Activated B cell treated with CpG ODN at 0.5 μM for 24 hours (primary cell): ENCODE data around the gene PTPN1. TPM values are rescaled to one million over a fixed set of nuclear protein-coding genes. Genes with fewer than 3 reads are reported as not detected.
"Not testable (repeated sequence)": the region's sequence is repeated elsewhere in the genome, so short reads cannot be mapped to it uniquely, and the experiment has no call there.

Experiments used
- ATAC-seq: fragments of 200-7000 bp; cut with Tn5 transposase; one replicate; pipeline ENCODE4 v1.10.0; 2021; ENCODE audit warnings: low read depth, mild to moderate bottlenecking, moderate library complexity
- CTCF ChIA-PET: fragments of 350-600 bp; sonication (Branson Sonifier 250); formaldehyde crosslinking; loops from one replicate; lab custom pipeline; 2021; ENCODE audit warnings: antibody characterized with exemption; lab: Charles Lee
- POLR2A ChIA-PET: fragments of 350-600 bp; sonication (Branson Sonifier 250); formaldehyde crosslinking; loops from one replicate; lab custom pipeline; 2021; ENCODE audit warnings: antibody characterized with exemption; lab: Charles Lee
- DNase-seq: peaks from one replicate; pipeline ENCODE4 v3.0.0; 2022
- H3K27ac Mint-ChIP-seq: one replicate; pipeline ENCODE4 v1.8.0; 2020; ENCODE audit warnings: mixed read lengths
- H3K27me3 Mint-ChIP-seq: one replicate; pipeline ENCODE4 v1.8.0; 2021; ENCODE audit warnings: mixed read lengths
- H3K36me3 Mint-ChIP-seq: one replicate; pipeline ENCODE4 v1.8.0; 2021; ENCODE audit warnings: low read depth, mixed read lengths
- H3K4me1 Mint-ChIP-seq: one replicate; pipeline ENCODE4 v1.8.0; 2021; ENCODE audit warnings: mixed read lengths
- H3K4me3 Mint-ChIP-seq: one replicate; pipeline ENCODE4 v1.8.0; 2020; ENCODE audit warnings: mild to moderate bottlenecking, mixed read lengths
- H3K9me3 Mint-ChIP-seq: one replicate; pipeline ENCODE4 v1.8.0; 2020; ENCODE audit warnings: mixed read lengths
- CTCF ChIP-seq: fragments of 200-600 bp; IDR thresholded peaks from one replicate; pipeline ENCODE4 v1.8.0; 2022; ENCODE audit warnings: antibody characterized with exemption, mild to moderate bottlenecking
- intact Hi-C: fragments of 100-400 bp; cut with micrococcal nuclease; formaldehyde crosslinking; loops from one replicate; pipeline ENCODE4 v1.15.1; 2024
- total RNA-seq: library from RNA; stranded (reverse); gene quantifications from 2 replicates; pipeline ENCODE4 v1.2.3, GENCODE V29; 2022

Gene PTPN1
- total RNA-seq, 1 donor from 2014 or later = 227 TPM

DNA sequence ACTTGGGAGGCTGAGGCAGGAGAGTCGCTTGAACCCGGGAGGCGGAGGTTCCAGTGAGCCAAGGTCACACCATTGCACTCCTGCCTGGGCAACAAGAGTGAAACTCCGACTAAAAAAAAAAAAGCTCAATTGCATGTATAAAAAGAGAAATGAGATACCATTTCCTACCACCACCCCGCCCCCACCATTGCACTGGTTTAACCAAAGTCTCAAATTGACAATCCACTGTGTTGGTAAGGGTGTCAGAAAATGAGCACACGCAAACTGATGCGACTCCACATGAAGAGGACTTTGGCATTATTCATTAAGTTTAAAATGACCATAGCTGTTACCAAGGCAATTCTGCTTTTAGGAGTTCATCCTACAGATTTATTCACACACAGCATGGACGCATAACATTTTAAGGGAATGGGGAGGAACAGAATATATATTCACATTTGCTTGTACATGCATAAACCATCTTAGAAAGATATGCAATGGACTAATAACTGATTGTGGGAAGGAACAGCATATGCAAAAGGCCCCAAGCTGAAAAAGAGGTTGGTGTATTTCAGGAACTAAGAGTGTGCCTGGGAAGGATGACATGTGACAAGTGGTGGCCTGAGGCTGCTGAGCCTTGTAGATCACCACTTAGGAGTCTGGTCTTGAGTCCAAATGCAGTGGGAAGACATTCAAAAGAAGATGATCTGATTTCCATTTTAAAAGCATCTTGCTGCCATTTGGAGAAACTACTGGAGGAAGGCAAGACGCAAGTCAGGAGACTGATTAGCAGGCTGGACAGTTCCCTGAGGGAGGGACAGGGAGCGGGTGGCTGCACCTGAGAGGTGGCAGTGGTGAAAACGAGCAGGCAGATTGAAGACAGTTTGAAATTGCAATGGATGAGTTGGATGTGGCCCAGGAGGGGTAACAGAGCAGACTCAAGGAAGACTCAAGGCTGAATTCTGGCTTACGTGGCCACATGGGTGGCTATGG, 37.2 kb upstream of the PTPN1 start:
- ChIA-PET CTCF (interaction anchor here (0.9 to 2.0 kb wide), 2 partner anchors 8 to 9 kb away, joined by 3 to 6 read pairs; no protein-coding TSS in a partner anchor), POLR2A (interaction anchor here (0.6 to 2.3 kb wide), 4 partner anchors 11 to 116 kb away, joined by 3 to 5 read pairs (median 3); no protein-coding TSS in a partner anchor)
- intact Hi-C loops = loop anchor here (5.0 kb wide), 1 partner anchor 356 kb away; no protein-coding TSS in a partner anchor
- H3K9me3 Mint-ChIP-seq = no peaks in the 10 kb centered on the region
- DNase-seq (no peak), ATAC-seq (peak; percentile 28)
- peaks cover 47% of the 10 kb centered on the region for H3K4me1 Mint-ChIP-seq
- H3K27me3 Mint-ChIP-seq = no peaks in the 10 kb centered on the region
- H3K36me3 Mint-ChIP-seq = no peaks in the 10 kb centered on the region
- TF ChIP-seq CTCF = no peak
- H3K27ac Mint-ChIP-seq = peak overlapping the region; percentile 18
- H3K4me3 Mint-ChIP-seq = peak overlapping the region; percentile 7

DNA sequence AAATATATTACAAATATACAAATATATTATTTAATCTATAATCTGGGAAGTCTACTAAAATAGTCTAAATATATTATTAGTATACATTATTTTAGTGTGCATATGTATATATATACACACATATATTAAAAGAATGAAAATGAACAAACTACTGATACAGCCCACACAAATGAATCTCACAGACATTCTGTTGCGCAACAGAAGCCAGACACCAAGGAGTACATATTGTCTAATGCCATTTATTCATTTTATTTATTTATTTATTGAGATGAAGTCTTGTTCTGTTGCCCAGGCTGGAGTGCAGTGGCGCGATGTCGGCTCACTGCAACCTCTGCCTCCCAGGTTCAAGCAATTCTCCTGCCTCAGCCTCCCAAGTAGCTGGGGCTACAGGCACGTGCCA, 35.8 kb upstream of the PTPN1 start:
- H3K9me3 Mint-ChIP-seq, ATAC-seq, H3K27me3 Mint-ChIP-seq, DNase-seq, H3K27ac Mint-ChIP-seq, POLR2A ChIA-PET, H3K36me3 Mint-ChIP-seq, H3K4me3 Mint-ChIP-seq: not testable (repeated sequence)
- H3K4me1 Mint-ChIP-seq = peaks cover 58% of the 10 kb centered on the region
- CTCF ChIA-PET = interaction anchor here (2.0 kb wide), 1 partner anchor 10 kb away, joined by 6 read pairs; no protein-coding TSS in a partner anchor
- intact Hi-C loops = loop anchor here (5.0 kb wide), 1 partner anchor 357 kb away; no protein-coding TSS in a partner anchor

- peak overlapping the region; percentile 31 for H3K27ac Mint-ChIP-seq
- no peak overlapping the region for H3K4me3 Mint-ChIP-seq
- no peaks in the 10 kb centered on the region for H3K9me3 Mint-ChIP-seq
- H3K27me3 Mint-ChIP-seq = no peaks in the 10 kb centered on the region
- no peak for ATAC-seq
- POLR2A ChIA-PET = interaction anchor here (0.7 to 1.2 kb wide), 2 partner anchors 41 to 48 kb away, joined by 4 to 9 read pairs; no protein-coding TSS in a partner anchor
- CTCF ChIA-PET = interaction anchor here (1.1 kb wide), 1 partner anchor 97 kb away, joined by 3 read pairs; no protein-coding TSS in a partner anchor
- H3K4me1 Mint-ChIP-seq = peaks cover 51% of the 10 kb centered on the region
- no peaks in the 10 kb centered on the region for H3K36me3 Mint-ChIP-seq
- no peak for DNase-seq
- intact Hi-C loops = no loop called here
- TF ChIP-seq CTCF = no peak
Measured at GRCh38 chr20:50475681-50476292, 34.4 kb upstream of the PTPN1 start.

DNA sequence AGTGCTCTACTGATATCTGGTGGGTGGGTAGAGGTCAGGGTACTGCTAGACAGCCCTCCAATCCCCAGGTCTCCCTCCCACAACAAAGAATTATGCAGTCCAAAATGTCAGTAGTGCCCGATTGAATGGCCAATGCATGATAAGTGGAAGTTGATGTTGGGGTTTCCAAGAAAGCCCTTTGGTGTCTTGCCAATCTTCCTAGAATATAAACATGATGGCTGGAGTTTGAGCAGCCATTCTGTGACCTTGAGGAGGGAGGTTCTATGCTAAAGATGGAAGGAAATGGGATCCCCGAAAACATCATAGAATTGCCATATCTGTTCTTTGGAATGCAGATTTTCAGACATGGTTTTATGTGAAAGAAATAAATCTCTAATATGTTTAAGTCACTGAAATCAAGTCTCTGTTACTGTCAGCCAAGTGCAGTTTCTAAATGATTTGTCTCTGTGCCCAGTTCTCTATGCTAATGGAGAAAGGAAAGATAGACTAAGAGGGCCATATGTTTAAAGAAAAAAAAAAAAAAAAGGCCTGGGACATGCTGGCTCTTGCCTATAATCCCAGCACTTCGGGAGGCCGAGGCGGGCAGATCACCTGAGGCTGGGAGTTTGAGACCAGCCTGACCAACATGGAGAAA, 32.8 kb upstream of the PTPN1 start:
- intact Hi-C loops = no loop called here
- DNase-seq (no peak), ATAC-seq (no peak)
- Mint-ChIP-seq H3K4me1 (peaks cover 43% of the 10 kb centered on the region), H3K36me3 (no peaks in the 10 kb centered on the region), H3K9me3 (no peaks in the 10 kb centered on the region), H3K27ac (peak overlapping the region; percentile 18), H3K27me3 (no peaks in the 10 kb centered on the region), H3K4me3 (no peak overlapping the region)
- TF ChIP-seq CTCF = no peak
- POLR2A ChIA-PET = interaction anchor here (0.6 to 1.0 kb wide), 3 partner anchors 11 to 33 kb away, joined by 4 to 6 read pairs (median 5); partner anchors contain the start of gene PTPN1
- CTCF ChIA-PET = interaction anchor here (1.1 to 2.8 kb wide), 4 partner anchors 46 to 102 kb away, joined by 3 to 11 read pairs (median 8); no protein-coding TSS in a partner anchor
